Heart left ventricle (tissue), 13 donors: ENCODE measurements around the gene HNRNPA3.

ENCODE experiments used
- POLR2A ChIP-seq, 2 donors: fragments of 450-650 bp; IDR thresholded peaks; one replicate each; pipeline ENCODE4 v1.6.1; 2017; ENCODE audit warnings: antibody characterized with exemption in 2 of 2, mild to moderate bottlenecking in 2 of 2, moderate library complexity in 2 of 2
- TF ChIP-seq, protein P1 (sequence below), 12 donors: fragments of 200-600 bp; sonication (generic) in 4 of 12; IDR thresholded peaks; one replicate each; pipeline versions ENCODE4 v1.5.0 to v1.8.0; 2018 to 2022; ENCODE audit warnings: antibody characterized with exemption in 12 of 12, mild to moderate bottlenecking in 5 of 12
- donor health status: ischemic (EF 13 %, LVEDD 7.1; RV severe dilation, severe dysfunction).
- donor health status: DM: no; HTN: yes; CAD: no.
- donor health status: DM: no; HTN: no; CAD: no.
- donor health status: ischemic (EF 25% LVEDD 6.9; RV normal size, moderate dysfunction).
- donor health status: ischemic (EF 25% LVEDD 5.7; RV mildly dilated, moderate dysfunction).
- donor health status: ischemic (EF 35%, LVEDD 5.7; RV mildly dilated, moderate dysfunction).
- donor health status: nonischemic (EF 11% LVEDD 7.7; RV severe dilation, severe dysfunction).
- donor health status: DM: yes; HTN: yes; CAD: no.
- donor health status: PGD.
- donor health status: ischemic (EF 29% LVEDD 5.4; RV normal size, mild dysfunction).
- donor health status: nonischemic (EF 23%, LVEDD 6.1; RV moderate dilation, normal function).

DNA sequence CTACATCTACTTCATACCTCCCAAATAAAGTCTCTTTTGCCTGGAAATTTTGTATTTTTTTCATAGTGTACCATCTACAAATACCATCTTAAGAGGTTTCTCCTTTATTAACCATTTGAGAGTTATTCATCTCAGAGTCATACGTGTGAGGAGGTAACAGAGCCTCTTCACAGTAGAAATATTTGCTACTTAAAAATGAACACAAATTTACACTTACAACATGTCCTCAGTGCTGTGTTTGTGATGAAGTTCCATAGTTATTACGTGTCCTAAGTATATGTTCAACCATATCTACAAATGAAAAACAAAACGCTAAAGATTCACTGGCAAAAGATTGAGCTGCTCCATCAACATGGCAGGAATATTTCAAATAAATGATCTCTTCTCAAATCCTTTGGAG, 48.5 kb upstream of the HNRNPA3 start:
- TF ChIP-seq, protein P1, sequence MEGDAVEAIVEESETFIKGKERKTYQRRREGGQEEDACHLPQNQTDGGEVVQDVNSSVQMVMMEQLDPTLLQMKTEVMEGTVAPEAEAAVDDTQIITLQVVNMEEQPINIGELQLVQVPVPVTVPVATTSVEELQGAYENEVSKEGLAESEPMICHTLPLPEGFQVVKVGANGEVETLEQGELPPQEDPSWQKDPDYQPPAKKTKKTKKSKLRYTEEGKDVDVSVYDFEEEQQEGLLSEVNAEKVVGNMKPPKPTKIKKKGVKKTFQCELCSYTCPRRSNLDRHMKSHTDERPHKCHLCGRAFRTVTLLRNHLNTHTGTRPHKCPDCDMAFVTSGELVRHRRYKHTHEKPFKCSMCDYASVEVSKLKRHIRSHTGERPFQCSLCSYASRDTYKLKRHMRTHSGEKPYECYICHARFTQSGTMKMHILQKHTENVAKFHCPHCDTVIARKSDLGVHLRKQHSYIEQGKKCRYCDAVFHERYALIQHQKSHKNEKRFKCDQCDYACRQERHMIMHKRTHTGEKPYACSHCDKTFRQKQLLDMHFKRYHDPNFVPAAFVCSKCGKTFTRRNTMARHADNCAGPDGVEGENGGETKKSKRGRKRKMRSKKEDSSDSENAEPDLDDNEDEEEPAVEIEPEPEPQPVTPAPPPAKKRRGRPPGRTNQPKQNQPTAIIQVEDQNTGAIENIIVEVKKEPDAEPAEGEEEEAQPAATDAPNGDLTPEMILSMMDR (IDR thresholded peaks at IDR 0.05) = no peak
- TF ChIP-seq POLR2A (IDR thresholded peaks at IDR 0.05) = no peak
